ENCODE data around the gene ZNF774. TPM values are rescaled to one million over a fixed set of nuclear protein-coding genes. Genes with fewer than 3 reads are reported as not detected.
"Not testable (repeated sequence)": the region's sequence is repeated elsewhere in the genome, so short reads cannot be mapped to it uniquely, and the experiment has no call there.

Gene ZNF774
- total RNA-seq, 1 experiment from 2014 or later, result 1.7 TPM

DNA sequence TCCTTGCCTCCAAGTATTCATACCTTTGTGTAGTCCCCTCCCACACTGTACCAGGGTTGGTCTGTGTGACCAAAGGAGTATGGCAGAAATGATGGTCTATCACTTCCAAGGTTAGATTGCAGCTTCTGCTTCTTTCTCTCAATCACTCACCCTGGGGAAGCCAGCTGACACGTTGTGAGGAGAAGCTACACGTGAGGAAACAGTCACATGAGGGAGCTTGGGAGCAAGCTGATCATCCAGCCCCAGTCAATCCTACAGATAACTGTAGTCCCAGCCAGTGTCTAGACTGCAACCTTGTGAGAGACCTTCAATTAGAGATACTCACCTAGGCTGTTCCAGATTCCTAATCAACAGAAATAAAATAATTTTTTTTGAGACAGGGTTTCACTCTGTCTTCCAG is 6.2 kb upstream of the ZNF774 start:
- no peak for DNase-seq (ENCODE audit: low read depth)

DNA sequence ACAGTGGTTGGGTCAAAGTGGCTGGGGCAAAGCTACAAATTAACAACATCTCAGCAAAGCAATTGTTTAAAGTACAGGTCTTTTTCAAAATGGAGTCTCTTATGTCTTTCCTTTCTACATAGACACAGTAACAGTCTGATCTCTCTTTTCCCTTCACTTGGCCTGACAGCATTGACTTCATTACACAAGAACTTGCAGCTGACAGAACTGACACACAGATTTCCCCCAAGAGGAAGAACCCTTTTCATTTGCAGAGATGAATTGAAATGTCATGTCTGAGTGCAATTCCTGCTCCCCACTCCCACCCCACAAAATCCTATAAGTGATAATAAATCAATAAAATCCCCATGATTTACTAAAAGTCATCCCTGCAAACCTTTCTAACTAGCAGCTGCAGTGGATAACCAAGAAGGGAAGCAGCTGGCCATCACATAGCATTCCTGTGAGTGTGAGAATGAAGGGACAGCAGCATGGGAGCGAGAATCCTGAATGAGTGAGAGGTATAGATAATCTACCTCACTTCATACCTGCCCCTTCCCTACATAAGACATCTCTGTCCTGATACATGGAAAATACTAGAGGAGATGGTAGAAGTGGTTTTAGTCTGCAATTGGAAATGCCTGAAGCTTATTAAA is 4.5 kb upstream of the ZNF774 start:
- not testable (repeated sequence) for DNase-seq (ENCODE audit: low read depth)

DNA sequence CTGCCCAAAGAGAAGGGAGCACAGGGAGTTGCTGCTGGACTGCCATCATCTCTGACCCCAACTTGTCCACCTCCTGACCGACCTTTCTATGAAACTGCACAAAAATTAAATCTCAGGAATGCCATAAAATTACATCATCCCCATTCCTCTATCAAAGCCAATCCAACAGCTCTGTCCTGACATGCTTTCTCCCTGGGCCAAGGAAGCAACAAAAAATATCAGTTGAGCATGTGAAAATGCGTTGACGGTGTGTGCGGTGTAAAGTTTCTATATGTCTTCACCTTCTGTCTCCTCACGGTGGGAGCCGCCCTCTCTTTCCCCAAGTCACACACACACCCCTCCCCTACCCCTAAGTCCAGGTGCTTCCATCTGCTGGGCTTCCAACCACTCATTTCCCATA is 3.6 kb upstream of the ZNF774 start:
- DNase-seq (ENCODE audit: low read depth), result no peak

DNA sequence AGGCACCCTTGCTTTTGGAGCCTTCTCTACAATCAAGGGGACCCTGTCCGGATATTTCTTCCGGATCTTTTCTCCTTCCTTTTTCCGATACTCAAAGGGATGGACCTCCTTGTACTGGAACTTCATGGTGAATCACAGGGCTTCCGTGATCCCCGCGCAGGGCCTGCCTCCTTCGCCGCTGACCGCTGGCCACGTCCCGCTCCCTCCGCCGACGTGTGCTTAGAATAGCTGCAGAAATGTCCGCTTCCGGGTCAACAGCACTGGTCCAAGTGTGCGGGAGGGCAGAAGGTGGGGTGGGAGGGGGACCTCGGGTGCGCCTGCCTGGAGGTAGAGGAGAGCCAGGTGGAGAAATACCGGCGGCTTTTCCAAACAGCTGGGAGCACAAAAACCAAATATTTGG is 3.0 kb upstream of the ZNF774 start:
- DNase-seq (ENCODE audit: low read depth), result no peak

DNA sequence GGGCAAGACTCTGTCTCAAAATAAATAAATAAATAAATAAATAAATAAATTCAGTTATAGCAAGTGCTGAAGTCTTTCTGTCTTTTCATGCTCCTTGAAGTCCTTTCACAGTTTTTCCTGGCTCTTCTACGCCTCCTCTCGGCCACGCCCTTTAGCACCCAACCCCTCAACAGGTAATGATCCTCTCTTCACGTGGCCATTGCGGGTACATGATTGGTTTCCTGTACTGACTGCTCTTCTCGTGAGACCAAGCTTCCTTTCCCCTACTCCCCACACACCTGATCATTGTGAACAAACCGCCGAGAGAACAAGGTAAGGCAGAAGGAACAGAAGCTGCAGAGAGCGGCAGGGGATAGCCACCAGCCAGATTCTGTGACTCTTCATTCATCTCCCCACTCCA is 2.3 kb upstream of the ZNF774 start:
- no peak for DNase-seq (ENCODE audit: low read depth)

DNA sequence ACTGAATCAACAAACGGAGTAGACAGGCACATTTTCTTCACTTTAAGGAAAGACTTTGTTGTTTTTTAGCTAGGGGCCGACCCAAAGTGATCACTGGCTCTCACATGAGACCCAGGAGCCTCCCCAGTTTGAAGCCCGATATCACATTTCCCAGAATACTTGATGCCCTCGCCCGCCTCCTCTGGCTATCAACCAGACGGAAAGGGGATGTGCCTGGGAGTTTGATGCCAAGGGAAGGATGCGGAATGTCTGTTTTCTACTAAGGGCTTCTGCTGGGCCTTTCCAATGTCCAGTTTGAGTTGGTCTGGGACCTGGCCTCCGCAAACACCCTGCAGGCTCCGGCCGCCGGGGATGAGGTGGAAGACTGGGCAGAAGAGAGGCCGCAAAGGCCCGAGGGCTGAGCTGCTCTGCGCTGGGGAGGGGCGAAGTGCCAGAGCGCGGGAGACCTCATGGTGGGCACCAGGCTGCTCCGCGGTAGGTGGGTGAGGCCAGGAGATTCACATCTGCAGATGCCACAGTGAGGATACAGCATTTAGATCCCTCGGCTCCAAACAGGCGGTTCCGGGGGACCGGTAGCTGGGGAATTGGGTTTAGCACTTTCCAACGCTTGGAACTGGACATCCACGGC is 491 bp upstream of the ZNF774 start:
- DNase-seq (ENCODE audit: low read depth), result no peak

DNA sequence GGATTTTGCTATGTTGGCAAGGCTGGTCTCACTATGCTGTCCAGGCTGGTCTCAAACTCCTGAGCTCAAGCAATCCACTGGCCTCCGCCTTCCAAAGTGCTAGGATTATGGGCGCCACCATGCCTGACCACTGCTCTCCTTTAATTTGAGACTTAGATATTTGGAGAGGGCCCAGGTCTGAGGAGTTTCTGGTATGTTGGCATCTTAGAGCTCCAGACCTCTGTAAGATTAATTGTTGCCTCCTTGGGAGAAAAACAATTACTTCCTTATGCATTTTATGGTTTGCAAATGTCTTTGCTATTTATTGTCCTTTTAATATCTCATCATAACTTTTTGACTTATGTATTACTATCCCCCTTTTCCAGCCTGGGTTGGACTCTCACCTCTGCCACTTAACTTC is 2.9 kb downstream of the ZNF774 start:
- no peak for DNase-seq (ENCODE audit: low read depth)

DNA sequence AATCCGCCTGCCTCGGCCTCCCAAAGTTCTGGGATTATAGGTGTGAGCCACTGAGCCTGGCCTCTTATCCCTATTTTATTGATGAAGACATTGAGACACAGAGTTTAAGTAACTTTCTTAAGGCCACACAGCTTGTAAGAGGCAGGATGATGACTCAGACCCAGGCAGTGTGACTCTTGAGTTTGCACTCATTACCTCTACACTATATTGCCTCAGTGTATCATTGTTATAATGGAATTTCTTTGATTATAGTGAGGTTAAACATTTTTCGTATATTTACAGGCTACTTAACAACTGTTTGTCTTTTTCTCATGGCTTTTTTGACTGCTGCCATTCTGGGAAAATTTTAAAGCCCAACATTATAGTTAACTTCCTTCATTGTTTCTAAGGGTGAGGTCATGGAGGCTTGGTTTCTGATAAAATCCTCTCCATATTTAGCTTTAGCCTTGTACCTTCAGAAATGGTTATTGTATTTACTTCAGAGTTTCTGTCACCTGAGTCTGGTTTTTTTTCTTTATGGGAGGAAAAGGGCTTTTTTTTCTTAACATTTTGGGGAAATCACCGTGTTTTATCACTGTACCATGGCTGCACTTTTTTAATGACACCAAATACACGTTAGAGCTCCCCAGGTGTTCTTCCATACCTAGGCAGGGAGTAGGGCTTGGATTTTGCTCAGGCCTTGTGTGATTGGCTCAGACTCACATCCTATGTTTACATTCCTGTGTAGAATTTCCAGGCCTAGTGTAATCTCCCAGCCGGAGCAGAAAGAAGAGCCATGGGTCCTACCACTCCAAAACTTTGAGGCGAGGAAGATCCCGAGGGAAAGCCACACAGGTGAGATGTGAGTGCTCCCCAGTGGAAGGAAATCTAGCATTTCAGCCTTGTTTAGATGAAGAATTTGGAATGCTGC is 6.3 kb downstream of the ZNF774 start:
- peak; percentile 66 for DNase-seq (ENCODE audit: low read depth)

DNA sequence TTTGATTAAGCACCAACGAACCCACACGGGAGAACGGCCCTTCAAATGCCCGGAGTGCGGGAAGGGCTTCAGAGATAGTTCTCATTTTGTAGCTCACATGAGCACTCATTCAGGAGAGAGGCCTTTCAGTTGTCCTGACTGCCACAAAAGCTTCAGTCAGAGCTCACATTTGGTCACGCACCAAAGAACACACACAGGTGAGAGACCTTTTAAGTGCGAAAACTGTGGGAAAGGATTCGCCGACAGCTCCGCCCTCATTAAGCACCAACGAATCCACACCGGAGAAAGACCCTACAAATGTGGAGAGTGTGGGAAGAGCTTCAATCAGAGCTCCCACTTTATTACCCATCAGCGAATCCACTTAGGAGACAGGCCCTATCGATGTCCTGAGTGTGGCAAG is 8.7 kb downstream of the ZNF774 start:
- DNase-seq (ENCODE audit: low read depth), result no peak

DNA sequence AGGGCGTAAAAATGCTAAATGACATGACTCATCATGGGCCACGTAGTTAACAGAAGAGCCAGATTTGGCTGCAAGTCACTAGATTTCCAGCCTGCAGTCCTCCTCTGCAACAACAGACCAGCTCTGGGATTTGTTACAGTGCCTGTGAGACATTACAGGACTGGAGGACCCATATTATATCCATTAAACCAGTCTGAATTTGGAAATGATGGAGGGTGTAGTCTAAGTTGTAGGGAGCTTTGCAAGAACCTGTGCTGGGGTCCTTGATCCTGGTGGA is 10.8 kb downstream of the ZNF774 start:
- DNase-seq (ENCODE audit: low read depth), result peak; percentile 84

DNA sequence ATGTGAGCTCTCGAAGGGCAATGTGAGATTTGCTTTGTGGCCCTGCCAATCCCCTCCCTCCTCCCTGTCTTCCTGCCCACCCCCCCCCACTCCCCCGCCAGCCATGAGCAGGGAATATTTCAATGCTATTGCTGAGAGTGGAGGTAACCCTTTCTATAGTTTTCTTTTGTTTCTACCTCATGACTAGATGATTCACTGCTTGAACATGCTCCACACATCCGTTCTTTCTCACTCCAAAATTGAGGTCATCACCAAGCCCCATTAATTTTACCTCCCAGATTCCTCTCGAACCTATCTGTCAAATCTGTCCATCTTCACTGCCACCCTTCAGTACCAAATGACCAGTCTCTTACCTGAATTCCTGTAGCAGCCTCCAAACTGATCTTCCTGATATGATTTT is 12.2 kb downstream of the ZNF774 start:
- peak; percentile 81 for DNase-seq (ENCODE audit: low read depth)

DNA sequence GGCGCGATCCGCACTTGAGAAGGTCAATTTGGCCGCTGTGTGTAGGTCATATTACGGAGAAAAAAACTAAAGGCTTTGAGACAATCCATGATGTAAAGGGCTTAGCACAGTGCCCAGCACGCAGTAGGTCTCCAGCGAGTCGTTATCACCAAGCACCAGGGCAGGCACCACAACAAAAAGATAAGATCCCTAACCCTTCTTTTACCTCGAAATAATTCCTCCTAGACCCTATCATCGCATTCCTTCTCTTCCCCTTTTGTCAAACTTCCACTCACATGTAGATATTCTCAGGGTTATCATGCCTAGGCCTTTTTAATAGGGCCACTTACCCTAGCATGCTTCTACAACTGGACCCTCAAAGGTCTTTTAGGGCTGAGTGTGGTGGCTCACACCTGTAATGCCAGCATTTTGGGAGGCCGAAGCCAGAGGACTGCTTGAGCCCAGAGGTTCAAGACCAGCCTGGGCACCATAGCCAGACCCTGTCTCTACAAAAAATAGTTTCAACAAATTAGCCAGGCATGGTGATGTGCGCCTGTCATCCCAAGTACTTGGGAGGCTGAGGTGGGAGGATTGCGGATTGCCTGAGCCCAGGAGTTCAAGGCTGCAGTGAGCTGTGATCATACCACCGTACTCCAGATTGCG is 13.5 kb downstream of the ZNF774 start:
- DNase-seq (ENCODE audit: low read depth), result no peak

DNA sequence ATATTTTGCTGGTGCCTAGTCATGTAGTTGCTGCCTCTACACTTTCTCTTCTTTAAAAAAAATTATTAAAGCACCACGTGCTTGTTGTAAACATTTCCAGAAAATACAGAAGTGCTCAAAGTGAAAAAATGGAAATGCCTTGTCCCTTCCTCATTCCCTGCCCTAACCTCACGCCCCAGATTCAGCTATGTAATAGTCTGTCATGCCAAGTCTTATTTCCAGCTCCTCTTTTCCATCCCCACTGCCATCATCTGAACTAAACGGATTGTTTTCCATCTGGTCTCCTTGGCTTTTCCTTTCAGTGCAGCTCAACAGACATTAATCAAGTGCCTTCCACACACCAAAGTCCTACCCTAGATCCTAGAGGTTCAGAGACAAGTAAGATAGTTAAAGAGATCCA is 15.5 kb downstream of the ZNF774 start:
- DNase-seq (ENCODE audit: low read depth), result no peak

DNA sequence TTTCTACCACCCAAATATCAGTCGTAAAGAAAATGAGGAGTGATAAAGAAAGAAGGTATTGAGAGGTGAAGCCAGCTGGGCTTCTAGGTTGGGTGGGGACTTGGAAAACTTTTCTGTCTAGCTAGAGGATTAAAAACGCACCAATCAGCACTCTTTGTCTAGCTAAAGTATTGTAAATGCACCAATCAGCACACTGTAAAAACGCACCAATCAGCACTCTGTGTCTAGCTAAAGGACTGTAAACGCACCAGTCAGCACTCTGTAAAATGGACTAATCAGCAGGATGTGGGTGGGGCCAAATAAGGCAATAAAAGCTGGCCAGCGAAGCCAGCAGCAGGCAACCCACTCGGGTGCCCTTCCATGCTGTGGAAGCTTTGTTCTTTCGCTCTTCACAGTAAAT is 23.0 kb downstream of the ZNF774 start:
- DNase-seq (ENCODE audit: low read depth), result no peak

DNA sequence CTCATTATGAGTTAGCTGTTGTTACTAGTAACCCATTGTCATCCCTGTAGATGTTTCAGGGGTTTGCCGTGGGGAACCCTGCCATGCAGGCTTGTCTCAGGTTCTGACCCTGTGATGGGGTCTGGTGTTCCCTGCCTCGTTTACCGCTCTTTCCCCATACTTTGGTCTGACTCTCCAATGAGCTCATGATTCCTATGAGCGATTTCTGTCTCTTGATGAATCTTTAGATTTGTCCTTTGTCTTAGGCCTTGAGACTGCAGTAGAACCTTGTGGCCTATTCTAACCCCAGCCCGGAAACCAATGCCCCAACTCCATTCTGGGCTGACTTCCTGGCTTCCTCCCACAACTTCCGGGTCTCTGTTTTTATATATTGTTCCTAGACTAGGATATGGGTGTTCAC is 24.7 kb downstream of the ZNF774 start:
- DNase-seq (ENCODE audit: low read depth), result no peak

DNA sequence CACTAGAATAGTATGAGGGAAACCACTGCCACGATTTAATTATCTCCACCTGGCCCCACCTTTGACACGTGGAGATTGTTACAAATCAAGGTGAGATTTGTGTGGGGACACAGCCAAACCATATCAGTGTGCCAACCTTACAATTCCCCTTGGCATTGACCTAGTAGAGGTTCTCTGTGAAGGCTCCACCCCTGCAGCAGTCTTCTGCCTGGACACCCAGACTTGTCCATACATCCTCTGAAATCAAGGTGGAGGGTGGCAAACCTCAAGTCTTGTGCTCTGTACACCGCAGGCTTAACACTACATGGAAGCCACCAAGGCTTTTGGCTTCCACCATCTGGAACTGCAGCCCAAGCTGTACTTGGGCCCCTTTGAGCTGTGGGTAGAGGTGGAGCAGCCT is 27.2 kb downstream of the ZNF774 start:
- DNase-seq (ENCODE audit: low read depth), result no peak

DNA sequence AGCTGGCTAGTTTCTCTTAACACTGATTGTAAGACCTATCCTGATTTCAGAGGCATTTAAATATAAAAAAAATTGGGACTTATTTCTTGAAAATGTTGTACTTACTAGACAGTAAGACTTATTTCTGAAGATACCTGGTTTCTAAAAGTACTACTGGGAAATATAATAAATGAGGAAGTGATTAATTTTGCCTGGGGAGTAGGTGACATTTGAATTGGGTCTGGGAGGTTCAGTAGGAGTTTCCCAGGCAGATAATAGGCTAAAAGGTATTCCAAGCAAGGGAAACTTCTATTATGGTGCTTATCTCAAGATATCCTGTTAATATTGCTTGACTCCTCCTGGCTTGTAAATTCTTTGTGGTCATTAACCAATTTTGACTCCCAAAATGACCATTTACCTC is 29.4 kb downstream of the ZNF774 start:
- DNase-seq (ENCODE audit: low read depth), result no peak

DNA sequence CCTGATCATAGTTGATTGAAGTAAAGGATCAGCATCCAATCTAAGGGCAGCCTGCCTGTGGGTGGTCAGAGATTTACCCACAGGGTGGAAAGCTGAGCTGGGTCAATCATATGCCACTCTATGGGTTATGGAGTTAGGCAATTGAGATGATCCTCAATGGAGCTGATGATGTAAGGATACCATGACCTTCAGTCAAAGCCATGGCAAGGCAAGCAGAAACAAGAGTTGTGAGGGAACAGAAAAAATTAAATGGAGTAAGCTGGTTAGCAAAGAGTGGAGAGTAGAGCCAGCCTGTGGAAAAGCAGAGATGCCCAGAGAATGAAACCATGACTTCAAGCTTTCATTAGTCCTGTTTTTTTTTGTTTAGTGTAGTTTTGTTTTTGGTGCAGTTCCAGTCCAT is 30.2 kb downstream of the ZNF774 start:
- no peak for DNase-seq (ENCODE audit: low read depth)

DNA sequence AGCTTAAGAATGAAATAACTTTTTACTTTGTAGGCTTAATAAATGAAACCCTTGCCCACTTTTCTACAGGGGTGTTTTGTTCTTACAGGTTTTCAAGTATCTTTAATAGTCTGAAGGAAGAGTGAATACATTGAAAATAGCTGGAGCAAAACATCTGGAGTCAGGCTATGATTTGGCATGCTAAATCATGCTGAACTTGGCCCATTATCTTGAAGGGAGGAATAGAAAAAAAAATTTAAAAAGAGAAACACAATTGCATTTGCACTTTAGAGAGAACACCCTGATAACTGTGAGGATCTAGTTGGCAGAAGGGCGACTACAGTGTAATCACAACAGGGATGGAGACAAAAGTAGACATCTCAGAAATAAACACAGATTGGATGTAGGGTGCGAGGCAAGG is 34.1 kb downstream of the ZNF774 start:
- no peak for DNase-seq (ENCODE audit: low read depth)

DNA sequence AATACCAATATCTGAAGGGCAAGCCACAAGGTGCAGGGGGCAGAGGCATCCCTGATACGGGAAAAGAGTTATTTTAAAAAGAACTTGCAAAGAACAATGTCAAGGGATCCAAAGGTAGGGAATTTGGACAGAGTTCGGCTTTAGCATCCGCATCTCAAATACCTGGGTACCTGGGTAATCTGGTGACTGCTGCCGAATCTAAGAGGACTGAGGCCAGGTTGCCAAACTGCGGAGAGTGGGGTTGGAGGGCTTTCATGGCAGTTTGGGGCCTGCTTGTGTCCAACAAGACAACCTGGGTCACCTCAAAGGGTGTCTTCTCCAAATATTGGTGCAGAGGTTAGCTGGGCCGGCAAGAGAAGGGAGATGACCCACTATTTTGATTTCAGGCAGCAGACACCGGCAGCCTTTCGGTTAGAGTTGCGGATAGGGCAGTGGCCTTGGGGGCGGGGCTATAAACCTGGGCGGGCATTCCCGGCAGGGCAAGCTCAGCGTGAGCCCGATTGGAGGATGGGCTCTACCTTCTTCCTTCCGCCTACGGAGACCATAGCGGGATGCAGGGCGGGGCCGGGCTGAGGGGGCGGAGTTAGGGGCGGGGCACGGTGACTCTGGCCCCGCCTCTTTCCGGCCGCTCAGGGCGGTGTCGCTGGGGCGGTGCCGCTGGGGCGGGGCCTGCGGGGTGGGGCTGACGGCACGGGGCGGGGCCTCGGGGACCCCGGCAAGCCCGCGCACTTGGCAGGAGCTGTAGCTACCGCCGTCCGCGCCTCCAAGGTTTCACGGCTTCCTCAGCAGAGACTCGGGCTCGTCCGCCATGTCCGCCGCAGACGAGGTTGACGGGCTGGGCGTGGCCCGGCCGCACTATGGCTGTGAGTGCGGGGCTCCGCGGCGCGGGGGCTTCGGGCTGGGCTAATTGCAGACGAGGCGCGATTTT is 35.7 kb downstream of the ZNF774 start, which contains the start of gene IQGAP1:
IQGAP1 (plus strand) TSS at position 709 of the 928 bp plus-strand sequence; CDS start at position 809, 100 bp downstream.
- peak; percentile 93 for DNase-seq (ENCODE audit: low read depth)
